HL-60/S4 treated with phorbol 12-myristate 13-acetate at 8.2 ng/mL for 4 days and 3 days (cell line): ENCODE measurements around the gene ROBO2.

Experiments used
- in situ Hi-C: fragments of 300-500 bp; cut with MboI; formaldehyde crosslinking; loops from 2 replicates; pipeline ENCODE4 v1.15.0; 2022; ENCODE audit warnings: low sequenced_read_pairs

Gene ROBO2

DNA sequence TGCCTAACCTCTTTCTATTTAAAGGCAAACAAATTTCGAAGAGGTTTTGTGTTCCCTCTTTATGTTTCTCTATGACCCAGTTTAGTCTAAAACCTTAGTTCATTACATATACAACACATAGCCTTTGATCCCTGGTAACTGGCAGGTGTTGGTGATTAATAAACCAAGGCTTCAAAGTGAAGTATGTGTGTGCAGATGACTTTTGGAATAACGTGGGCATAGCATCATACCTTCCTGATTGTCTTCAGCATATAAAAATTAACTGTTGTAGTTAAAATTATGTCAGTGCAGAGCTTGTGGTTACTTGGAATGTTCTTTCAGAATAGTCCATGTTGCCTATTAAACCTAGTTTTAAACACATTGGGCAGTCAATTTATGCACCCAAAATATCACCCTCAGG, 608.3 kb downstream of the ROBO2 start:
- in situ Hi-C loops, result no loop called here

DNA sequence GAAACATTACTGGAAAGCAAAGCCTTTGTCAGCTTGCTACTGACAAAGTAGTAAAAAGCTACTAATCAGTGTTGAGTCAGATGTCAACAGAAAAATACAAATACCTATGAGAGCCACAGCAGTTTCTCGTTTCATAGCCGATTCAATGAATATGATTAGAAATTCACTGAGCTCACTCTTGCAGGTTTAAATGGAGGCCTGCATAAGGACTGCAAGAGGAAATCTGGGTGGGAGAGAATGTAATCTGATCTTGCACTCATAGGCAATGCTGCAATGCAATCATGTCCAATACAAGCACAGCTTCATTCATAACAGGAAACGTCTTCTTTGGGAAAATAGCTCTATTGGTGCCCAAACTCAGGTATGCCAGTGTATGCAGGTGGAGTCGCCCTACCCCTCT, 608.8 kb downstream of the ROBO2 start:
- in situ Hi-C loops, result no loop called here

DNA sequence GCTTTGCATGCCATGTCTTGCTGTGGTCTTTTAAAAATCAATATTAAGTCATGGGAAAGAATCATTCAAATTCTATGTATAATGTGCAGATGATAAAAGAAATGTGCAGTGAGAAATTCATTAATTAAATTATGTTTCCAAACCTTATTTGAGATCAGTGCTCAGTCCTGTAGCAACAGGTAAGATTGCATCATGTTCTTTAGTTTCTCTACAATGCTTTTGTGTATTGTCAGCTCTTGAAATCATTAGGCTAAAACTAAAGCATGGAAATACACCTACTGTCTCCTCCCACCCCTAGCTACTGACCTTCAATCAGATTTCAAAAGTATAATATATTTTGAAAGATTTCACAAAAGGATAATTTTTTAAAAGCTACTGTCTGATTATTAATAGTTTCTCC, 612.7 kb downstream of the ROBO2 start:
- in situ Hi-C loops, result no loop called here

DNA sequence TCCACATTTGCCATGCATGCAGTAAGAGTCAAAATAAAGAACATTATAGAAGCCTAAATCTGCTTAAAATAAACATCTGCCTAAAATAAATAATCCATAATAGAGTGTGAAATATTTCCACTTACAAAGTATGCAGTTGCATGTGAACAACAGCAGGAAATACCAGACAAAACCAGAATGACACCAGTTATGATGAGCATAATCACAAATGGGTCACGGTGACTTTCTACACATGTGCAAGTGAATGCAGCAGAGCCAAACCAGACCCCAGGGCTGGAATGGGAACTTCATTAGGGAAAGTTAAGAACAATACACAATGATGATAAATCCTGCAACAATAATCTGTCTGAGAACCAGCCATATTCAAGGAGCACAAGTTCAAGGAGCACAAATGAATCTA, 615.5 kb downstream of the ROBO2 start:
- in situ Hi-C loops, result no loop called here

DNA sequence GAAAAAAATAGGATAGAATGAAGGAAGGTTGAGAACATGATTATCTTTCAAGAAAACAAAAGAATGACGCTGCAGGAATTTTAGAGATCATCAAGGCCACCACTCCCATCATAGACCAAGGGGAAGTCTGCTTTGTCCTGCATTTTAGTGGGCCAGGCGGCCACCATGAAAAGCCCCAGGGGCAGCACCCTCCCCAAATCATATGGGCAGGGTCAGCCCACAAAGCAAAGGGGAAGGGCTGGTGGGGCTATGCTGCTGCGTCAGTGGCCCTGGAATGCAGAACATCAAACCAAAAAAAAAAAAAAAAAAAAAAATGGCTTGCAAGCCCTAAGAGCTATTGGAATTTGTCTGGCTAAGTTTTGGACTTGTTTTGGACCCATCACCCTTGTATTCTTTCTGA, 620.8 kb downstream of the ROBO2 start:
- in situ Hi-C loops, result no loop called here

DNA sequence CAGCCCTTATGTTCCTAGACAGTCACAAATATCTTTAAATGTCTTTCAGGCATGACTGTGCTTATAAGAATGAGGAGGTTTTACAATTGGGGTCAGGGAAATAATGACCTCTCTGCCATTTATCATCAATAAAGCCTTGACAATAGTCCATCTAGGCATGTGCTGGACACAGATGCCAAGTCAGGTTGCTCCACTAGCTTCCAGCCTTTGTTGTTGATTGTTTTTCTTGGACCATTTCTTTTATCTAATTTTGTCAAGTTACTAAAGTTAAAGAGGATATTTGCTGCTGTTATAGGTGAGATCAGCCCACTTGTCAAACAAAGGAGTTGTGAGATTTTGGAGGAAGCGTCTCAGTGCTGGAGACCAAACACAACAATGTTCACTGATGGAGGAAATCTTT, 628.0 kb downstream of the ROBO2 start:
- in situ Hi-C loops, result no loop called here

DNA sequence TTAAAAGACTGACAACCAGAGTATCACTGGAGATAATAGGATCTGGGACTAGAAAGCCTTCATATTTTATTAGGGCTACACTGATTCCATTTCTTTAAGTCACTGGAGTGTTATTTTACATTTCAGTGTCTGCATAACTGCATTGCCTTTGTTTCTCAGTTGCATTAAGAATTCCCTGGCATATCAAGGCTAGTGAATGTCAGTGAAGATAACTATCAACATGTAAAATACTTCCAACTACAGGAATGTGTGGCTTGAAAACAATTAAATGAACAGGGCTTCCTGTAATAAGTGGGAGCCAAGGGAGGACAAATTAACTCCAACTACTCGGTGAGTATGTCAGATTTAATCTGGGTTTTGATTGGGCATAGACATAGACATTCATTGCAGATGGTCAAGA, 628.5 kb downstream of the ROBO2 start:
- in situ Hi-C loops, result no loop called here

DNA sequence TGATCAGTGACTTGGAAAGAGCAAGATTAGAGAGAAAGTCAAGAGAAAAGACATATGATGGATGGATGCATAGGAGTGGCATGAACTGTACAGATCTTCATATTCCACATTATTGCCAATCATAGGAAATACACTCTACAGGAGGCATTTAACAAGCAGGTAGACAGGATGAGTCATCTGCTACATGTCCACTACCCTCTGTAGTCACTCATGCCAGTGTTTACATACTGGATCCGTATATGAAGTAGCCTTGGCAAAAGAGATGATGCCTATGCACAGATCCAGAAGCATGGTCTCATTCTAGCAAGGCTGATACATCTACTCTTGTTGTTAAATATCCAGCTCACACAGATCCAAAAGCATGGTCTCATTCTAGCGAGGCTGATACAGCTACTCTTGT, 632.1 kb downstream of the ROBO2 start:
- in situ Hi-C loops, result no loop called here

DNA sequence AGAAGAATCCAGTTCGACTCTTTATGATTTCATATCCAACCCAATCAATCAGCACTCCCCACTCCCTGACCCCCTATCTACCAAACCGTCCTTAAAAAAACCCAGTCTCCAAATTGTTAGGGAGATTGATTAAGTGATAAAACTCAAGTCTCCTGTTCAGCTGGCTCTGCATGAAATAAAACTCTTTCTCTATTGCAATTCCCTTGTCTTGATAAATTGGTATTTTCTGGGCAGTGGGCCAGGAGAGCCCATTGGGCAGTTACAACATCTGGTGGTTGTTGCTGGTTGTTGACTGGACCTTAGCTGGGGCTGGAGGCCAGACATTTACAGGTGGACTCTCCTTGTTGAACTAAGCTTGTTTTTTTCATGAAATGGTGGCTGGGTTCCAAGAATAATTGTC, 642.3 kb downstream of the ROBO2 start:
- in situ Hi-C loops, result no loop called here

DNA sequence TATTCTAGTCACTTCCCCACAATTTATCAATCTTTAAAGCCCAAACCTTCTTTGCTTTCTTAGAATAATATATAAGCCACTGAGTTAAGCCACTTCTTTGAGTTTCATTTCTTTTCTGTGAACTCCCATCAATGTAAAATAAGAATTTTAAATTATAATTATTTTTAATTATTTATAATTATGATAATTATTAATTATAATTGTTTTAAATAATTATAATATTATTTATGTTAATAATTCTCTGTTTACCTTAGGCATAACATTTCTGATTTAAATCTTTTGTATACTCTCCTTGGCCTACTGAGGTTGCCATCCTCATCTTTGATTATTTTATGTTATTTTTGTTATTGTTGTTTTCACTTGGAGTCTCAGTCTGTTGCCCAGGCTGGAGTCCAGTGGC, 644.2 kb downstream of the ROBO2 start:
- in situ Hi-C loops, result no loop called here

DNA sequence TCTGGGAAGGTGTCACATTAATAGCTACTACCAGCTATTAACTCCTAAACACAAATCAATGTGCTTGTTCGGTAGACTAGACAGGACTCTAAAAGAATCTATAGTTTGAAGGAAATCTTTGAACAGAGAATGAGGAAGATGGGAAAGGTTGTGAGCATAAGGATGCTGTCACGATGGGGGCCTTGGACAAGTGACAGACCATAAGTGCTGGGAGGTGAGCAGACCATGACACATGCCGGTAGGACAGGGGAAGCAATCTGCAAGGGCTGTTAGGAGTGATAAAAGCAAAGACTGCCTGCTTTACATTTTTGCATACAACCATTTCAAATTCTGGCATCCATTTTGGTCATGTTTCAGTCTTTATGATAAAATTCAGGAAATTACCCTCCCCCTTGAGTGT, 645.8 kb downstream of the ROBO2 start:
- in situ Hi-C loops, result no loop called here

DNA sequence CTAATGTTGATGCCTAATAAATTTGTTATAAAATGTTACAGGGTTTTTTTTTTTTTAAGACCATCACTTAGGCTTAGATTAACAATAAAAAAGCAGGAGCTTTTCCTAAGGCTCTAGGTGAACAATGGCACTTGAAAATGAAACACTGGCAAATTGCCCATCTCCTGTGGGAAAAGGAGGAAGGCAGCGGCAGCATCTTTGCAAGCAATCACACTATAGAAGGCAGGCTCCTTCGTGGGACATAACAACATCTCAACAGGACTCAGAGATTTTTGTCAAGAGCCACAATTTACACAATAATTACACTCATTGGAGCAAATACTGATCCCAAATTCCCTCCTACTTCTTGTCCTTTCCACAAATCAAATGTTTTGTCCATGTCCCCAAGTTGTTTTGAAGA, 646.7 kb downstream of the ROBO2 start:
- in situ Hi-C loops, result no loop called here

DNA sequence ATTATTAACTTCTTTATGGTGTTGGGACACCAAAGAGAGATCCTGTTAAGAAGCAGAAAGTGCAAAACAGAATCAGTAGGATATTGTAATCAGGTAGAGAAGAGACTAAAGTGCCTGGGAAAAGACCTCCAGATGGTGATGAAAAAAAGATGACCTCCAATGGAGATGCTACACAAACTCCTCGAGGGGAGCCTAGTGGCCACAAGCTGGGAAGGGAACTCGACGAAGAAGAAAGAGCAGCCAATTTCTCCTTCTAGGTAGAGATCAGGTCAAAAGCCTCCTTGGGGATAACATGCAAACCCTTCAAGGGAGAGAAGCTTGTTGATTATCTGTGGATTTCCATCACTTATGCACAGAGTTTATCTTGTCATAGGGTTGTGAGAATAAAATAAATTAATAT, 647.6 kb downstream of the ROBO2 start:
- in situ Hi-C loops, result no loop called here

DNA sequence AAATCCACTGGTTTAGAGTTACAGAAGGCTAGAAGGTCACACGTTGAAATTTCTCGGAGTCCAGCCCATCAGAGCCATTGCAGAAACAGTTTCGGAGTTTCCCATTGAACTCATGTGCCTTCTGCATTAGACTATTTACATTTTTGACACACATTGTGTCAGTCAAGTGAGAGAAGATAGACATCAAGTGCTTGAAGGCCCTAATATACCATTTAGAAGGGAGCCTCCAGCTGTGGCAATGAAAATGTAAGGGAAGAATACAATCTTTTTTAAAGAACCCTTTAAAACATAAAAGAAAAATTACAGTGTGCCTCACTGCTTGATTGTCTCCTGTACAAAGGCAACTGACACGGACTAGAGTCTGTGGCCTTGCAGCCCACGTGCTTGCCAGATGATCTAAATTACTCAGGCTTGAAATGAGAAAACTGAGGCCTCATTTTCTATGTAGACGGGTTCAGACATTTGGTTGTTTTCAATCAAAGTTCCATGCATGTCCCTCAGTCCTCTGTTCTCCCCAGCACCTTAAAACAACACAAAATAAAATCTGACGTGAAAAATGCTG, 650.5 kb downstream of the ROBO2 start:
- in situ Hi-C loops, result no loop called here

DNA sequence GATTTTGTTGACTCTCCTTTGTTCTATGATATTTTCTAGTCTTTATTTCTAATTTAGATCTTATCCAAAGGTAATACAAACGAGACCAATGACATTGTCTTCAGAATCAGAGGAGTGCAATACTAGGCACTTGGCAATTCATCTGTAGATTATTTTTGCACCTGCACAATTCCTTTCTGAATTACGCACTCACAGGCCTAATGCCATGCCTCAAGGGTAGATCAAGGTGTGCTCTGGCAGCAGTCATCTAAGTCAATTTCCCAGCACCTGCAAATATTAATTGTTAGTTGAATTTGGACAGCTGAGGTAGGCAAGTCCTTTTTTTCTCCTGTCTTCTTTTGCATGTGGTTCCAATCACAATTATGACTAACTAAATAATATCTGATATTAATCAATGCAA, 653.2 kb downstream of the ROBO2 start:
- in situ Hi-C loops, result no loop called here

DNA sequence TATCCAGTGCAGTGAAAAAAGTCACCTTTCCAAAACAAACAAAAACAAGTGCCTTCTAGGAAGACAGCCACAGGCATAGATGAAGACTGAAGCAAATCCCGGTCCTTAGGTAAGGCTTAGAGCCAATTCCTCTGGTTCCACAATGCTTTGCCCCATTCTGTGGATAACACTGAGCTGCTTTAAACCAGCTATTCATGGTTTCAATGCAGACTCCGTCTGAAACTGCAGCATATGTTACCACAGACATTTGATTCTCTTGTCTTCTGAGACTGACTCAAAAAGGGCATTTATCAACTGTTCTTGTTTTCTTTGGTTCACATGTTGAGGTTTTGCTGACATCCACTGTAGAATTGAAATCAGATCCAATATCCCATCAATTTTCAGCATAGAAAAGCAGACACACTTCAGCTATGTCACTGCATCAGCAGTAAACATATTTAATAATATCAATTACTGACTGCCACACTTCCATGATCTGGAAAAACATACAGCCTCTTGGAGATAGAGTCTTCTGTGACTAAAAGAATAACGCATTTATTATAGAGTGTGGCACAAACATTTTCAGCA, 659.3 kb downstream of the ROBO2 start:
- in situ Hi-C loops, result no loop called here
